ENCODE measurements around the gene MAFB.

DNA sequence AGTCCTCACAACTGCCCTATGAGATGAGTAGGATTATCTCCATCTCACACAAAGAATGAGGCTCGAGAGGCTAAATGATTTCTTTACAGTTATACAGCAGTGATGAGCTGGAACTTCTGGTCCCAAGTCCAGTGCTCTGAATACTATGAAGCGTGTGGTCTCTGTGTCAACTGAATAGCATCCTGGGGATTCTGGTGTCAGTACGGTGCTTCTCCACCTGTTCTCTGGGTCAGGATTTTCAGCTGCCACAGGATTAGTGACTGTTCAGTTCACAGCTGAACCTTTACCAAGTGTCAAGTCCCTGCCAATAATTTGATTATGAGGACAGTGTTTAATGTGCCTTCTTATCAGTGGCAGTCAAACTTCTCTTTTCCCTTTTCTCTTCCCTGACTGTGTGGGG, 5.2 kb upstream of the MAFB start:
- TF ChIP-seq, protein P1, sequence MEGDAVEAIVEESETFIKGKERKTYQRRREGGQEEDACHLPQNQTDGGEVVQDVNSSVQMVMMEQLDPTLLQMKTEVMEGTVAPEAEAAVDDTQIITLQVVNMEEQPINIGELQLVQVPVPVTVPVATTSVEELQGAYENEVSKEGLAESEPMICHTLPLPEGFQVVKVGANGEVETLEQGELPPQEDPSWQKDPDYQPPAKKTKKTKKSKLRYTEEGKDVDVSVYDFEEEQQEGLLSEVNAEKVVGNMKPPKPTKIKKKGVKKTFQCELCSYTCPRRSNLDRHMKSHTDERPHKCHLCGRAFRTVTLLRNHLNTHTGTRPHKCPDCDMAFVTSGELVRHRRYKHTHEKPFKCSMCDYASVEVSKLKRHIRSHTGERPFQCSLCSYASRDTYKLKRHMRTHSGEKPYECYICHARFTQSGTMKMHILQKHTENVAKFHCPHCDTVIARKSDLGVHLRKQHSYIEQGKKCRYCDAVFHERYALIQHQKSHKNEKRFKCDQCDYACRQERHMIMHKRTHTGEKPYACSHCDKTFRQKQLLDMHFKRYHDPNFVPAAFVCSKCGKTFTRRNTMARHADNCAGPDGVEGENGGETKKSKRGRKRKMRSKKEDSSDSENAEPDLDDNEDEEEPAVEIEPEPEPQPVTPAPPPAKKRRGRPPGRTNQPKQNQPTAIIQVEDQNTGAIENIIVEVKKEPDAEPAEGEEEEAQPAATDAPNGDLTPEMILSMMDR (IDR thresholded peaks at IDR 0.05) = no peak
- TF ChIP-seq POLR2A (IDR thresholded peaks at IDR 0.05) = no peak
